K562 (cell line): ENCODE results near the gene LMO4. TPM values are rescaled to one million over a fixed set of nuclear protein-coding genes. Genes with fewer than 3 reads are reported as not detected.

Experiments
- ATAC-seq: fragments of 200-7000 bp; cut with Tn5 transposase; 3 replicates; pipeline ENCODE4 v1.9.1; 2020; ENCODE audit warnings: moderate library complexity
- BruUV-seq: library from RNA; stranded (reverse); fragments of 400-500 nt; replicated peaks from 2 replicates; lab custom pipeline; 2021; lab: Mats Ljungman, UMichigan
- CTCF ChIA-PET: fragments of 300-600 bp; formaldehyde crosslinking; extraction: SDS; loops from one replicate; lab custom pipeline; 2021; ENCODE audit warnings: low intra/inter-chr PET ratio; lab: Yijun Ruan, JAX
- POLR2A ChIA-PET: fragments of 300-600, 350-650 bp; sonication (Branson Sonifier 250); formaldehyde crosslinking; extraction: SDS; loops from one replicate; lab custom pipeline; 2021; ENCODE audit warnings: antibody characterized with exemption, inconsistent platforms; lab: Yijun Ruan, JAX
- DNase-seq, 4 experiments: peaks; one replicate each; pipeline versions ENCODE4 v3.0.0 to v3.0.0-alpha.2; 2011 to 2018; ENCODE audit warnings: low spot score in 3 of 4, mixed read lengths in 3 of 4; ENCODE audit errors: extremely low read depth in 1 of 4
- FAIRE-seq: peaks from 2 replicates; lab custom pipeline; 2011; peaks lifted over from hg19 to GRCh38; lab: Jason Lieb, UNC
- H2AFZ ChIP-seq: 2 replicates; pipeline ENCODE4 v1.6.0; 2011; ENCODE audit warnings: low read depth, low read length, control low read depth, inconsistent platforms
- H3K27ac ChIP-seq: fragments of 200-600 bp; 3 replicates; pipeline ENCODE4 v1.8.0; 2011; ENCODE audit warnings: low read depth, mild to moderate bottlenecking, control low read depth, inconsistent platforms, low read length, moderate library complexity, mixed read lengths; ENCODE audit errors: extremely low read depth
- H3K27me3 ChIP-seq, 2 experiments: fragments of 300-600 bp in 1 of 2; 2 replicates in 1 of 2; 3 replicates in 1 of 2; pipeline versions ENCODE4 v1.6.0 to v1.8.0; 2011; ENCODE audit warnings: inconsistent platforms in 2 of 2, low read length in 2 of 2, mild to moderate bottlenecking in 1 of 2, mixed read lengths in 1 of 2, moderate library complexity in 1 of 2; ENCODE audit not compliant: control insufficient read depth in 2 of 2, insufficient read depth in 2 of 2
- H3K36me3 ChIP-seq: fragments of 300-600 bp; 3 replicates; pipeline ENCODE4 v1.8.0; 2011; ENCODE audit warnings: mild to moderate bottlenecking, low read length, inconsistent platforms; ENCODE audit not compliant: control insufficient read depth, insufficient read depth
- H3K4me1 ChIP-seq, 2 experiments: fragments of 200-600 bp in 1 of 2; replicated peaks in 1 of 2; 2 replicates in 1 of 2; 3 replicates in 1 of 2; pipeline versions ENCODE4 v1.5.1 to v1.8.0; 2011; ENCODE audit warnings: inconsistent platforms in 2 of 2, low read length in 2 of 2, mild to moderate bottlenecking in 1 of 2, mixed read lengths in 1 of 2, moderate library complexity in 1 of 2; ENCODE audit not compliant: control insufficient read depth in 2 of 2, insufficient read depth in 2 of 2
- H3K4me2 ChIP-seq: 2 replicates; pipeline ENCODE4 v1.6.1; 2011; ENCODE audit warnings: low read length, control low read depth, inconsistent platforms, mixed read lengths; ENCODE audit not compliant: insufficient read depth
- H3K4me3 ChIP-seq: fragments of 200-600 bp; sonication (generic), shearing (Covaris generic); 2 replicates; pipeline ENCODE4 v1.5.1; 2016; ENCODE audit warnings: control low read depth, inconsistent platforms
- H3K79me2 ChIP-seq: fragments of 200-600 bp; 3 replicates; pipeline ENCODE4 v1.8.0; 2011; ENCODE audit warnings: low read length, inconsistent platforms; ENCODE audit not compliant: control insufficient read depth, insufficient read depth
- H3K9ac ChIP-seq, 2 experiments: 2 replicates each; pipeline versions ENCODE4 v1.6.0 to v1.6.1; 2011; ENCODE audit warnings: low read depth in 2 of 2, low read length in 2 of 2, control low read depth in 1 of 2, inconsistent platforms in 1 of 2, mild to moderate bottlenecking in 1 of 2, mixed read lengths in 1 of 2; ENCODE audit not compliant: insufficient read depth in 1 of 2
- H3K9me1 ChIP-seq: one replicate; pipeline ENCODE4 v1.6.0; 2011; ENCODE audit warnings: inconsistent platforms, mild to moderate bottlenecking, low read length, moderate library complexity; ENCODE audit not compliant: control insufficient read depth, insufficient read depth
- H3K9me3 ChIP-seq: replicated peaks from 2 replicates; pipeline ENCODE4 v1.5.1; 2011; ENCODE audit warnings: low read depth, low read length, inconsistent platforms; ENCODE audit not compliant: control insufficient read depth, insufficient read depth
- H4K20me1 ChIP-seq: replicated peaks from 2 replicates; pipeline ENCODE4 v1.6.1; 2011; ENCODE audit warnings: low read length, inconsistent platforms, mixed read lengths; ENCODE audit not compliant: control insufficient read depth, insufficient read depth
- BRD4 ChIP-seq: fragments of 200-600 bp; sonication (generic); IDR thresholded peaks from 2 replicates; pipeline ENCODE4 v1.6.1; 2017; ENCODE audit warnings: inconsistent platforms
- MTA2 ChIP-seq: fragments of 450-650 bp; IDR thresholded peaks from 2 replicates; pipeline ENCODE4 v1.6.1; 2016; ENCODE audit warnings: low read depth
- NFE2 ChIP-seq: IDR thresholded peaks from 2 replicates; pipeline ENCODE4 v1.6.1; 2014; ENCODE audit warnings: antibody characterized with exemption, low read depth
- RNF2 ChIP-seq: sonication (generic); IDR thresholded peaks from 2 replicates; pipeline ENCODE4 v1.6.1; 2016
- SREBF2 ChIP-seq: sonication (generic); formaldehyde crosslinking; IDR thresholded peaks from 2 replicates; pipeline ENCODE4 v1.4.0; 2020; ENCODE audit warnings: mild to moderate bottlenecking, missing genetic modification reagents
- SRF ChIP-seq, 2 experiments: fragments of 250-450, 450-650 bp in 1 of 2; sonication (Bioruptor Pico) in 1 of 2; sonication (generic) in 1 of 2; formaldehyde crosslinking; IDR thresholded peaks; 2 replicates each; pipeline versions ENCODE4 v1.5.0 to v1.5.1; 2020 to 2022; ENCODE audit warnings: mild to moderate bottlenecking in 1 of 2, missing genetic modification reagents in 1 of 2
- ZNF586 ChIP-seq: fragments of 450-650 bp; formaldehyde crosslinking; conservative IDR thresholded peaks from 2 replicates; pipeline ENCODE4 v1.4.0; 2020; ENCODE audit warnings: mild to moderate bottlenecking, moderate library complexity
- ZSCAN32 ChIP-seq: fragments of 450-650 bp; formaldehyde crosslinking; IDR thresholded peaks from 2 replicates; pipeline ENCODE4 v1.4.0; 2020; ENCODE audit warnings: mild to moderate bottlenecking, moderate library complexity
- WGBS: fragments of 100-300 bp; shearing (Covaris generic); methylation state at CpG from one replicate; pipeline ENCODE4 v1.1.6; 2016; ENCODE audit warnings: low coverage, mixed read lengths; ENCODE audit not compliant: insufficient coverage; ENCODE audit errors: missing lambda C conversion rate; 5-methylcytosine and 5-hydroxymethylcytosine counted together
- in situ Hi-C: fragments of 300-500 bp; cut with MboI; formaldehyde crosslinking; loops from 4 replicates; pipeline ENCODE4 v1.15.0; 2018; ENCODE audit warnings: inconsistent platforms, mixed read lengths
- intact Hi-C: fragments of 100-400 bp; cut with micrococcal nuclease; formaldehyde crosslinking; loops from 2 replicates; pipeline ENCODE4 v1.14.2; 2022
- polyA plus RNA-seq, 8 experiments: library from polyadenylated mRNA; depleted of rRNA in 4 of 8; stranded (reverse) in 5 of 8; unstranded in 3 of 8; fragments of >200 nt; fragmentation: Nextera tagmentation in 2 of 8; fragmentation: Illumina TruSeq in 1 of 8; extraction: Ambion mirVana in 2 of 8; extraction: Trizol in 1 of 8; gene quantifications; 2 replicates each; pipeline versions ENCODE4 v1.2.1 to v1.2.3, GENCODE V29; 2011 to 2014; ENCODE audit warnings: inconsistent platforms in 1 of 8, missing spikeins in 1 of 8
- total RNA-seq, 7 experiments: library from RNA; depleted of rRNA in 6 of 7; stranded (reverse); fragments of >200 nt in 6 of 7; fragmentation: Illumina TruSeq in 2 of 7; extraction: Trizol in 2 of 7; gene quantifications; 2 replicates each; pipeline versions ENCODE4 v1.2.1 to v1.2.3, GENCODE V29; 2011 to 2021; ENCODE audit warnings: low replicate concordance in 1 of 7
- TF ChIP-seq, protein P1 (sequence below): sonication (generic); formaldehyde crosslinking; IDR thresholded peaks from 2 replicates; pipeline ENCODE4 v1.8.0; 2023; ENCODE audit warnings: mild to moderate bottlenecking, missing genetic modification reagents
- TF ChIP-seq, protein P2 (sequence below): sonication (generic); formaldehyde crosslinking; IDR thresholded peaks from 2 replicates; pipeline ENCODE4 v1.8.1; 2023; ENCODE audit warnings: mild to moderate bottlenecking, missing genetic modification reagents, moderate library complexity
- TF ChIP-seq, protein P3 (sequence below): IDR thresholded peaks from 2 replicates; pipeline ENCODE4 v1.6.1; 2016; ENCODE audit warnings: missing genetic modification characterization, missing compliant biosample characterization
- TF ChIP-seq, protein P4 (sequence below): sonication (generic); formaldehyde crosslinking; IDR thresholded peaks from 2 replicates; pipeline ENCODE4 v1.8.1; 2023; ENCODE audit warnings: mild to moderate bottlenecking, missing genetic modification reagents

The LMO4 gene
- total and polyA plus RNA-seq, 9 of the 15 experiments (the other 6 are each of a cell fraction or from before 2014, with no cell fraction given): 3.1 to 35.3 (median 22.4) TPM

DNA sequence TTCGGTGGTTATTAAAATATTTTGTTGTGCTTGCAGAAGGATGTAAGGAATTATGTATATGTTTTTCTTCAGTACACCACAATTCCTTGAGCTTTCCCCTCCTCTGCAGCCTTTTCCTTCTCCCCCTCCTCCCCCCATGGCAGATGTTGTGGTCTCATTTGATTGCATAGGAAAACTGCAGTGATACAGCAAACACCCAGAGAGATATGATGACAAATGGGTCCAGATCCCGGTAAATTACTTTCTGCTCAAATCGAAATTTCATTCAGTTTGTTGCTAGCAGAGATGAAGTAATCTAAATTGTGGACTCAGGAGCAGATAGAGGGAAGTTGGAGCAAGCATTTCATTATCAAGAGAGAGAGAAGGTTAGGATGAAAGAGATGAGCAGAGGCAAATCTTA, 9.9 kb downstream of the LMO4 start:
- in situ Hi-C loops: no loop called here

More for the DNA sequence above, 9.9 kb downstream of the LMO4 start:
- 42% methylated on average over 3 of the region's 3 CpGs for WGBS
- Histone ChIP-seq H3K27ac (no peak overlapping the region), H4K20me1 (no peaks in the 10 kb centered on the region), H3K9me1 (no peaks in the 10 kb centered on the region), H3K27me3 (no peaks in the 10 kb centered on the region), H3K4me3 (no peak overlapping the region), H3K4me1 (peaks cover 7 to 9% of the 10 kb centered on the region in 2 experiments; a peak in 3 of 5 replicates), H3K4me2 (no peak overlapping the region), H3K36me3 (peaks cover 59% of the 10 kb centered on the region), H2AFZ (no peak overlapping the region), H3K9me3 (no peaks in the 10 kb centered on the region), H3K79me2 (peaks cover 32% of the 10 kb centered on the region)
- intact Hi-C loops: loop anchor here (10.0 kb wide), 1 partner anchor 1346 kb away; the partner anchor contains the start of gene PKN2
- POLR2A ChIA-PET: interaction anchor here (0.6 kb wide), 1 partner anchor 1787 kb away, joined by 3 read pairs; no protein-coding TSS in a partner anchor
- ATAC-seq: no peak
- DNase-seq: no peak
- no peak for FAIRE-seq
- TF ChIP-seq, protein P1, sequence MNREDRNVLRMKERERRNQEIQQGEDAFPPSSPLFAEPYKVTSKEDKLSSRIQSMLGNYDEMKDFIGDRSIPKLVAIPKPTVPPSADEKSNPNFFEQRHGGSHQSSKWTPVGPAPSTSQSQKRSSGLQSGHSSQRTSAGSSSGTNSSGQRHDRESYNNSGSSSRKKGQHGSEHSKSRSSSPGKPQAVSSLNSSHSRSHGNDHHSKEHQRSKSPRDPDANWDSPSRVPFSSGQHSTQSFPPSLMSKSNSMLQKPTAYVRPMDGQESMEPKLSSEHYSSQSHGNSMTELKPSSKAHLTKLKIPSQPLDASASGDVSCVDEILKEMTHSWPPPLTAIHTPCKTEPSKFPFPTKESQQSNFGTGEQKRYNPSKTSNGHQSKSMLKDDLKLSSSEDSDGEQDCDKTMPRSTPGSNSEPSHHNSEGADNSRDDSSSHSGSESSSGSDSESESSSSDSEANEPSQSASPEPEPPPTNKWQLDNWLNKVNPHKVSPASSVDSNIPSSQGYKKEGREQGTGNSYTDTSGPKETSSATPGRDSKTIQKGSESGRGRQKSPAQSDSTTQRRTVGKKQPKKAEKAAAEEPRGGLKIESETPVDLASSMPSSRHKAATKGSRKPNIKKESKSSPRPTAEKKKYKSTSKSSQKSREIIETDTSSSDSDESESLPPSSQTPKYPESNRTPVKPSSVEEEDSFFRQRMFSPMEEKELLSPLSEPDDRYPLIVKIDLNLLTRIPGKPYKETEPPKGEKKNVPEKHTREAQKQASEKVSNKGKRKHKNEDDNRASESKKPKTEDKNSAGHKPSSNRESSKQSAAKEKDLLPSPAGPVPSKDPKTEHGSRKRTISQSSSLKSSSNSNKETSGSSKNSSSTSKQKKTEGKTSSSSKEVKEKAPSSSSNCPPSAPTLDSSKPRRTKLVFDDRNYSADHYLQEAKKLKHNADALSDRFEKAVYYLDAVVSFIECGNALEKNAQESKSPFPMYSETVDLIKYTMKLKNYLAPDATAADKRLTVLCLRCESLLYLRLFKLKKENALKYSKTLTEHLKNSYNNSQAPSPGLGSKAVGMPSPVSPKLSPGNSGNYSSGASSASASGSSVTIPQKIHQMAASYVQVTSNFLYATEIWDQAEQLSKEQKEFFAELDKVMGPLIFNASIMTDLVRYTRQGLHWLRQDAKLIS (CRISPR knock-in tag): no peak
- TF ChIP-seq NFE2 (no peak), ZSCAN32 (CRISPR knock-in tag) (no peak), BRD4 (no peak), SRF (CRISPR knock-in tag; IDR thresholded peaks at IDR 0.05) (no peak), RNF2 (no peak), ZNF586 (CRISPR knock-in tag) (no peak), MTA2 (no peak), SREBF2 (CRISPR knock-in tag) (no peak)
- TF ChIP-seq, protein P2, sequence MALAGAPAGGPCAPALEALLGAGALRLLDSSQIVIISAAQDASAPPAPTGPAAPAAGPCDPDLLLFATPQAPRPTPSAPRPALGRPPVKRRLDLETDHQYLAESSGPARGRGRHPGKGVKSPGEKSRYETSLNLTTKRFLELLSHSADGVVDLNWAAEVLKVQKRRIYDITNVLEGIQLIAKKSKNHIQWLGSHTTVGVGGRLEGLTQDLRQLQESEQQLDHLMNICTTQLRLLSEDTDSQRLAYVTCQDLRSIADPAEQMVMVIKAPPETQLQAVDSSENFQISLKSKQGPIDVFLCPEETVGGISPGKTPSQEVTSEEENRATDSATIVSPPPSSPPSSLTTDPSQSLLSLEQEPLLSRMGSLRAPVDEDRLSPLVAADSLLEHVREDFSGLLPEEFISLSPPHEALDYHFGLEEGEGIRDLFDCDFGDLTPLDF: no peak
- TF ChIP-seq, protein P3, sequence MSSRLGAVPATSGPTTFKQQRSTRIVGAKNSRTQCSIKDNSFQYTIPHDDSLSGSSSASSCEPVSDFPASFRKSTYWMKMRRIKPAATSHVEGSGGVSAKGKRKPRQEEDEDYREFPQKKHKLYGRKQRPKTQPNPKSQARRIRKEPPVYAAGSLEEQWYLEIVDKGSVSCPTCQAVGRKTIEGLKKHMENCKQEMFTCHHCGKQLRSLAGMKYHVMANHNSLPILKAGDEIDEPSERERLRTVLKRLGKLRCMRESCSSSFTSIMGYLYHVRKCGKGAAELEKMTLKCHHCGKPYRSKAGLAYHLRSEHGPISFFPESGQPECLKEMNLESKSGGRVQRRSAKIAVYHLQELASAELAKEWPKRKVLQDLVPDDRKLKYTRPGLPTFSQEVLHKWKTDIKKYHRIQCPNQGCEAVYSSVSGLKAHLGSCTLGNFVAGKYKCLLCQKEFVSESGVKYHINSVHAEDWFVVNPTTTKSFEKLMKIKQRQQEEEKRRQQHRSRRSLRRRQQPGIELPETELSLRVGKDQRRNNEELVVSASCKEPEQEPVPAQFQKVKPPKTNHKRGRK: no peak
- TF ChIP-seq, protein P4, sequence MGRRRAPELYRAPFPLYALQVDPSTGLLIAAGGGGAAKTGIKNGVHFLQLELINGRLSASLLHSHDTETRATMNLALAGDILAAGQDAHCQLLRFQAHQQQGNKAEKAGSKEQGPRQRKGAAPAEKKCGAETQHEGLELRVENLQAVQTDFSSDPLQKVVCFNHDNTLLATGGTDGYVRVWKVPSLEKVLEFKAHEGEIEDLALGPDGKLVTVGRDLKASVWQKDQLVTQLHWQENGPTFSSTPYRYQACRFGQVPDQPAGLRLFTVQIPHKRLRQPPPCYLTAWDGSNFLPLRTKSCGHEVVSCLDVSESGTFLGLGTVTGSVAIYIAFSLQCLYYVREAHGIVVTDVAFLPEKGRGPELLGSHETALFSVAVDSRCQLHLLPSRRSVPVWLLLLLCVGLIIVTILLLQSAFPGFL (CRISPR knock-in tag): no peak
- TF ChIP-seq, all 486 proteins: peak for 0
- H3K9ac ChIP-seq: no peak overlapping the region
- no TSS peak for BruUV-seq
- CTCF ChIA-PET: no interaction called here
